ENCODE results near the gene FAM200A. TPM values are rescaled to one million over a fixed set of nuclear protein-coding genes. Genes with fewer than 3 reads are reported as not detected.
"Not testable (repeated sequence)": the region's sequence is repeated elsewhere in the genome, so short reads cannot be mapped to it uniquely, and the experiment has no call there.

The FAM200A gene
- total RNA-seq, result 14.8 TPM
- 4.4 TPM for polyA plus RNA-seq

GRCh38 chr7:99551767-99552463 is at the start of gene FAM200A:
TSS of gene FAM200A (minus strand) at chr7:99552114. CDS start at chr7:99548407, 3,707 bp downstream.
- peak; percentile 85 for DNase-seq (ENCODE audit: extremely low spot score)
- H3K4me1 ChIP-seq (ENCODE audit: insufficient read depth), result no peaks in the 10 kb centered on the region
- peaks cover 3% of the 10 kb centered on the region for H3K36me3 ChIP-seq (ENCODE audit: insufficient read depth)
- WGBS, result under 1% methylated on average over 37 of the region's 37 CpGs
- H3K27ac ChIP-seq (ENCODE audit: low read depth), result peak within 1 kb of the TSS; percentile 82
- H3K4me3 ChIP-seq (ENCODE audit: low read depth, low read length), result peak within 1 kb of the TSS; percentile 92

GRCh38 chr7:99599836-99600235 is 47.9 kb upstream of the FAM200A start:
- H3K4me1 ChIP-seq (ENCODE audit: insufficient read depth), result no peaks in the 10 kb centered on the region
- DNase-seq (ENCODE audit: extremely low spot score), result no peak
- no peak overlapping the region for H3K4me3 ChIP-seq (ENCODE audit: low read depth, low read length)
- H3K27ac ChIP-seq (ENCODE audit: low read depth), result no peak overlapping the region
- H3K36me3 ChIP-seq (ENCODE audit: insufficient read depth), result no peaks in the 10 kb centered on the region
- WGBS, result 66% methylated on average over 4 of the region's 4 CpGs

GRCh38 chr7:99597762-99598501 is 46.0 kb upstream of the FAM200A start, which contains the start of gene TMEM225B:
TSS of gene TMEM225B (plus strand) at chr7:99598267. CDS start at chr7:99604389, 6,122 bp downstream.
- Histone ChIP-seq H3K4me1 (ENCODE audit: insufficient read depth) (no peaks in the 10 kb centered on the region), H3K4me3 (ENCODE audit: low read depth, low read length) (no peak within 1 kb of the TSS), H3K36me3 (ENCODE audit: insufficient read depth) (no peaks in the 10 kb centered on the region), H3K27ac (ENCODE audit: low read depth) (no peak within 1 kb of the TSS)
- no peak for DNase-seq (ENCODE audit: extremely low spot score)
- 49% methylated on average over 34 of the region's 34 CpGs for WGBS

- 94% methylated on average over 1 of the region's 1 CpG for WGBS
- no peak for DNase-seq (ENCODE audit: extremely low spot score)
- H3K36me3 ChIP-seq (ENCODE audit: insufficient read depth), result no peaks in the 10 kb centered on the region
- no peak overlapping the region for H3K27ac ChIP-seq (ENCODE audit: low read depth)
- H3K4me1 ChIP-seq (ENCODE audit: insufficient read depth), result no peaks in the 10 kb centered on the region
- no peak overlapping the region for H3K4me3 ChIP-seq (ENCODE audit: low read depth, low read length)
These were observed 44.6 kb upstream of the FAM200A start for GRCh38 chr7:99596408-99596955.

- H3K4me1 ChIP-seq (ENCODE audit: insufficient read depth), result no peaks in the 10 kb centered on the region
- H3K4me3 ChIP-seq (ENCODE audit: low read depth, low read length), result no peak overlapping the region
- no peaks in the 10 kb centered on the region for H3K36me3 ChIP-seq (ENCODE audit: insufficient read depth)
- DNase-seq (ENCODE audit: extremely low spot score), result no peak
- WGBS, result 75% methylated on average over 7 of the region's 7 CpGs
- H3K27ac ChIP-seq (ENCODE audit: low read depth), result no peak overlapping the region
These were observed 43.2 kb upstream of the FAM200A start for GRCh38 chr7:99594948-99595745.

GRCh38 chr7:99588868-99589267 is 37.0 kb upstream of the FAM200A start:
- Histone ChIP-seq H3K27ac (ENCODE audit: low read depth) (no peak overlapping the region), H3K36me3 (ENCODE audit: insufficient read depth) (no peaks in the 10 kb centered on the region), H3K4me1 (ENCODE audit: insufficient read depth) (no peaks in the 10 kb centered on the region), H3K4me3 (ENCODE audit: low read depth, low read length) (no peak overlapping the region)
- DNase-seq (ENCODE audit: extremely low spot score), result no peak
- 86% methylated on average over 3 of the region's 3 CpGs for WGBS

DNA sequence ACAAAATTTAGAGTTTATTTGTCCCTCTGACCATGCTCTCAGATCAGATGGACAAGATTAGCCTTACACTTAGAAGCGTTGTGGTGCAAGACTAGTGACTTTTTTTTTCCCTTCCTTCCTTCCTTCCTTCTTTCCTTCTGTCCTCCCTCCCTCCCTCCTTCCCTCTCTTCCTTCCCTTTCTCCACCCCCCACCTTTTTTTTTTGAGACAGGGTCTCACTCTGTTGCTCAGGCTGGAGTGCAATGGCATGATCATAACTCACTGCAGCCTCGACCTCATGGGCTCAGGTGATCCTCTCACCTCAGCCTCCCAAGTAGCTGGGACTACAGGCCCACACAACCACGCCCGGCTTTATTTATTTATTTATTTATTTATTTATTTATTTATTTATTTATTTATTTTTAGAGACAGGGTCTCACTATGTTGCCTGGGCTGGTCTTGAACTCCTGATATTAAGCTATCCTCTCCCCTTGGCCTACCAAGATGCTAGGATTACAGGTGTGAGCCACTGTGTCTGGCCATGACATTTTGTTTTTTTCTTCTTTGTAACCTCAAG is 28.9 kb upstream of the FAM200A start:
- peak overlapping the region; percentile 53 for H3K4me3 ChIP-seq (ENCODE audit: low read depth, low read length)
- DNase-seq (ENCODE audit: extremely low spot score); H3K4me1 ChIP-seq (ENCODE audit: insufficient read depth); H3K27ac ChIP-seq (ENCODE audit: low read depth); H3K36me3 ChIP-seq (ENCODE audit: insufficient read depth): not testable (repeated sequence)
- WGBS, result 45% methylated on average over 4 of the region's 4 CpGs

DNA sequence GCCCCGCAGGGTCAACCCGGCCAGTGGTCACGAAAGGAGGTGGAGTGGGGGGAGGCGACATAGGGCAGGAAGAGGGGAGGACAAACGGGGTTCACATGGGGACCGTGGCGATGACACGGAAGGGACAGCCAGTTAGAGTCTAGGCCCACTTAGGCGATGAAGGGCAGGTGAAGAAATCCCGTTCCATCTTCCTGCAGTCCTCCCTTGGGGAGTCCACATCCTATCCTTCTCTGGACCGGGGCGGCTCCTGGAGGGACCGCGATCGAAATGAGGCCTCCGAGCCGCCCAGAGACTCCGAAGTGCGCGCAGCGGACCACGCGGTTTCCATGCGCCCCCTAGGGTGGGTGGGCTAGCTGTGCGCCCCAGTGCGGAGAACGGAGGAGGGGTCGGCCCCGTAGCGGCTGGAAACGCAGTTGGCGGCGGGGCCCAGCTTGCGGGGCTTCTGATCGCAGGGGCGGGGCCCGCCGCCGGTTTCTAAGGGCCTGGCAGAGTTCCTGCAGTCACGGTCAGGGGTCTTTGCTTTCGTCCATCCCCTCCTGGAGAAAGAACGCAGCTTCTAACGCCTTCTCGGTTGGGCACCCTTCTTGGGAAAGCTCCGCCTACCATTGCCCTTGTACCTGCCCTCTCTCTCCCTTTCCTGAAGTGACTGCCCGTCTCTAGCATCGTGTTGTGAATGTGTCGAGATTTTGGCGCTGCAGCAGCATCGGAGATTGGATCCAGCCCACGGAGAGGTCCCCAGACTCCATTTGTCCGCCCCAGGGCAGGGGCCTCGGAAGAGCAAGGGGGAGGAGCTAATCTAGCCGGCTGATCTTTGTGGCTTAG is 28.3 kb upstream of the FAM200A start:
- no peak for DNase-seq (ENCODE audit: extremely low spot score)
- H3K4me3 ChIP-seq (ENCODE audit: low read depth, low read length), result peak overlapping the region; percentile 53
- 1% methylated on average over 54 of the region's 54 CpGs for WGBS
- H3K27ac ChIP-seq (ENCODE audit: low read depth), result no peak overlapping the region
- H3K4me1 ChIP-seq (ENCODE audit: insufficient read depth), result no peaks in the 10 kb centered on the region
- H3K36me3 ChIP-seq (ENCODE audit: insufficient read depth), result no peaks in the 10 kb centered on the region

GRCh38 chr7:99579281-99579955 is 27.5 kb upstream of the FAM200A start:
- WGBS, result 43% methylated on average over 10 of the region's 10 CpGs
- H3K27ac ChIP-seq (ENCODE audit: low read depth), result no peak overlapping the region

GRCh38 chr7:99576251-99576650 is 24.3 kb upstream of the FAM200A start:
- no peak for DNase-seq (ENCODE audit: extremely low spot score)
- Histone ChIP-seq H3K27ac (ENCODE audit: low read depth) (no peak overlapping the region), H3K4me3 (ENCODE audit: low read depth, low read length) (no peak overlapping the region), H3K36me3 (ENCODE audit: insufficient read depth) (peaks cover 4% of the 10 kb centered on the region), H3K4me1 (ENCODE audit: insufficient read depth) (no peaks in the 10 kb centered on the region)
- WGBS, result 76% methylated on average over 3 of the region's 3 CpGs

More at GRCh38 chr7:99579281-99579955, 27.5 kb upstream of the FAM200A start:
- DNase-seq (ENCODE audit: extremely low spot score), result no peak
- Histone ChIP-seq H3K36me3 (ENCODE audit: insufficient read depth) (no peaks in the 10 kb centered on the region), H3K4me1 (ENCODE audit: insufficient read depth) (no peaks in the 10 kb centered on the region), H3K4me3 (ENCODE audit: low read depth, low read length) (no peak overlapping the region)

GRCh38 chr7:99573257-99573656 is 21.3 kb upstream of the FAM200A start:
- peaks cover 4% of the 10 kb centered on the region for H3K36me3 ChIP-seq (ENCODE audit: insufficient read depth)
- no peaks in the 10 kb centered on the region for H3K4me1 ChIP-seq (ENCODE audit: insufficient read depth)
- WGBS, result 97% methylated on average over 1 of the region's 1 CpG
- DNase-seq (ENCODE audit: extremely low spot score), result no peak
- no peak overlapping the region for H3K4me3 ChIP-seq (ENCODE audit: low read depth, low read length)
- no peak overlapping the region for H3K27ac ChIP-seq (ENCODE audit: low read depth)

DNA sequence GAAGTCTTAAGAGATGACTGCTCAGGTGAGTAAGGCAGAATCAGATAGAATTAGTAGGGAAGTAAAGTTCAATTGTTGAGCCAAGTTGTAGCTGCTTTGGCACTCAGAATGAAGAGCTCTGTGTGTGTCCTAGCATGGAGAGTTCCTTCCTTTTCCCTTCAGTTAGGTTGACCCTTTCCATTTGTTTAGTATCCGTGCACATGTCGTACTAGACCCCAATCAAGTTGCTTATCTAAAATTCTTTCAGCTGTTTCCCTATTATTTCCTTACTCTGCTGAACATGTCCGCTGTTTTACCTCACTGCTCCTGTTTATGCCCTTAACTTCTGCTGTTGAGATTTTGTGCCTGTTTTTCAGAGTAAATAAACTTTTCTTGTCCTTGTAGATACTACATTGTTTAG is 19.9 kb upstream of the FAM200A start:
- DNase-seq (ENCODE audit: extremely low spot score), result no peak
- Histone ChIP-seq H3K4me1 (ENCODE audit: insufficient read depth) (no peaks in the 10 kb centered on the region), H3K4me3 (ENCODE audit: low read depth, low read length) (no peak overlapping the region), H3K27ac (ENCODE audit: low read depth) (no peak overlapping the region), H3K36me3 (ENCODE audit: insufficient read depth) (peaks cover 4% of the 10 kb centered on the region)
- WGBS, result 79% methylated on average over 3 of the region's 3 CpGs
